Loucy (cell line): ENCODE measurements around the gene SLC34A3.

ENCODE experiments used
- H2AFZ ChIP-seq: fragments of 200-600 bp; sonication (generic); 2 replicates; pipeline ENCODE4 v1.6.0; 2016; ENCODE audit warnings: antibody characterized with exemption, mild to moderate bottlenecking, low read length, moderate library complexity
- H3F3A ChIP-seq: fragments of 200-600 bp; 2 replicates; pipeline ENCODE4 v1.6.0; 2016; ENCODE audit warnings: antibody characterized with exemption, low read depth, mild to moderate bottlenecking
- H3K27me3 ChIP-seq: fragments of 200-600 bp; sonication (generic); 2 replicates; pipeline ENCODE4 v1.6.1; 2014; ENCODE audit warnings: low read length, mild to moderate bottlenecking; ENCODE audit not compliant: insufficient read depth, poor library complexity, severe bottlenecking
- H3K36me3 ChIP-seq: fragments of 200-600 bp; sonication (generic); 2 replicates; pipeline ENCODE4 v1.6.1; 2016; ENCODE audit warnings: low read length; ENCODE audit not compliant: insufficient read depth
- H3K4me1 ChIP-seq: fragments of 200-600 bp; sonication (generic); 2 replicates; pipeline ENCODE4 v1.5.1; 2014; ENCODE audit warnings: low read length, mild to moderate bottlenecking; ENCODE audit not compliant: insufficient read depth, poor library complexity, severe bottlenecking
- H3K4me2 ChIP-seq: fragments of 200-600 bp; sonication (generic); 2 replicates; pipeline ENCODE4 v1.6.0; 2014; ENCODE audit warnings: antibody characterized with exemption, low read length, low read depth, mild to moderate bottlenecking; ENCODE audit not compliant: poor library complexity, severe bottlenecking
- H3K4me3 ChIP-seq: fragments of 200-600 bp; sonication (generic); 2 replicates; pipeline ENCODE4 v1.5.1; 2014; ENCODE audit warnings: low read length, mild to moderate bottlenecking, mixed read lengths; ENCODE audit not compliant: poor library complexity, severe bottlenecking
- H3K79me2 ChIP-seq: fragments of 200-600 bp; sonication (generic); 2 replicates; pipeline ENCODE4 v1.6.1; 2014; ENCODE audit warnings: low read length; ENCODE audit not compliant: insufficient read depth
- H3K9ac ChIP-seq: fragments of 200-600 bp; sonication (generic); 2 replicates; pipeline ENCODE4 v1.6.0; 2014; ENCODE audit warnings: mild to moderate bottlenecking, low read depth, low read length, moderate library complexity; ENCODE audit not compliant: poor library complexity, severe bottlenecking
- H3K9me2 ChIP-seq: fragments of 200-600 bp; sonication (generic); replicated peaks from 2 replicates; pipeline ENCODE4 v1.6.1; 2016; ENCODE audit warnings: low read depth, low read length, mixed read lengths
- H3K9me3 ChIP-seq: fragments of 200-600 bp; sonication (generic); 2 replicates; pipeline ENCODE4 v1.6.1; 2014; ENCODE audit warnings: mild to moderate bottlenecking, antibody characterized with exemption, low read length, low read depth; ENCODE audit not compliant: insufficient read depth
- H4K20me1 ChIP-seq: fragments of 200-600 bp; sonication (generic); 2 replicates; pipeline ENCODE4 v1.6.0; 2014; ENCODE audit warnings: antibody characterized with exemption, low read length, mild to moderate bottlenecking; ENCODE audit not compliant: insufficient read depth, poor library complexity, severe bottlenecking
- CTCF ChIP-seq: fragments of 200-600 bp; sonication (generic); conservative IDR thresholded peaks from 2 replicates; pipeline ENCODE4 v1.5.1; 2014; ENCODE audit warnings: mild to moderate bottlenecking, antibody characterized with exemption, low read length
- EZH2phosphoT487 ChIP-seq: fragments of 200-600 bp; IDR thresholded peaks from 2 replicates; pipeline ENCODE4 v1.6.1; 2018; ENCODE audit warnings: antibody characterized with exemption, mild to moderate bottlenecking, moderate library complexity, borderline replicate concordance

Gene SLC34A3

GRCh38 chr9:137218754-137219271 is 11.9 kb upstream of the SLC34A3 start:
- Histone ChIP-seq H4K20me1 (no peaks in the 10 kb centered on the region), H2AFZ (no peak overlapping the region), H3K27me3 (no peaks in the 10 kb centered on the region), H3K36me3 (no peaks in the 10 kb centered on the region), H3K9me2 (no peaks in the 10 kb centered on the region), H3K4me2 (no peak overlapping the region), H3K4me1 (peaks cover 8% of the 10 kb centered on the region), H3K9me3 (no peaks in the 10 kb centered on the region), H3K9ac (no peak overlapping the region), H3K79me2 (no peaks in the 10 kb centered on the region), H3K4me3 (no peak overlapping the region), H3F3A (no peaks in the 10 kb centered on the region)
- TF ChIP-seq EZH2phosphoT487: no peak
- TF ChIP-seq CTCF: no peak

- TF ChIP-seq CTCF (no peak), EZH2phosphoT487 (no peak)
- no peaks in the 10 kb centered on the region for H3K36me3 ChIP-seq
- no peak overlapping the region for H3K4me2 ChIP-seq
- no peaks in the 10 kb centered on the region for H3K9me2 ChIP-seq
- no peaks in the 10 kb centered on the region for H3K9me3 ChIP-seq
- H3K9ac ChIP-seq: no peak overlapping the region
- H3K79me2 ChIP-seq: no peaks in the 10 kb centered on the region
- H4K20me1 ChIP-seq: no peaks in the 10 kb centered on the region
- H2AFZ ChIP-seq: no peak overlapping the region
- H3K27me3 ChIP-seq: no peaks in the 10 kb centered on the region
- peaks cover 16% of the 10 kb centered on the region for H3K4me1 ChIP-seq
- no peak overlapping the region for H3K4me3 ChIP-seq
- no peaks in the 10 kb centered on the region for H3F3A ChIP-seq
Measured at GRCh38 chr9:137219757-137220316, 10.9 kb upstream of the SLC34A3 start.

- Histone ChIP-seq H3K9me3 (no peaks in the 10 kb centered on the region), H3K27me3 (no peaks in the 10 kb centered on the region), H3K4me3 (no peak overlapping the region), H3K36me3 (no peaks in the 10 kb centered on the region), H3F3A (no peaks in the 10 kb centered on the region), H4K20me1 (no peaks in the 10 kb centered on the region), H2AFZ (no peak overlapping the region), H3K79me2 (no peaks in the 10 kb centered on the region), H3K9ac (no peak overlapping the region), H3K4me1 (peaks cover 21% of the 10 kb centered on the region), H3K4me2 (no peak overlapping the region), H3K9me2 (no peaks in the 10 kb centered on the region)
- TF ChIP-seq CTCF (no peak), EZH2phosphoT487 (no peak)
Measured at GRCh38 chr9:137220317-137221094, 10.2 kb upstream of the SLC34A3 start.
